WTC11 (cell line): ENCODE data around the gene MT1M. TPM values are rescaled to one million over a fixed set of nuclear protein-coding genes. Genes with fewer than 3 reads are reported as not detected.

Experiments used
- ATAC-seq: fragments of 200-7000 bp; cut with Tn5 transposase; 2 replicates; pipeline ENCODE4 v1.10.0; 2021; ENCODE audit warnings: mild to moderate bottlenecking, moderate library complexity
- CTCF ChIA-PET: fragments of 300-600 bp; sonication (Branson Sonifier 250); formaldehyde crosslinking; loops from one replicate; lab custom pipeline; 2021; ENCODE audit warnings: antibody characterized with exemption; lab: Charles Lee
- POLR2A ChIA-PET: fragments of 350-600 bp; sonication (Branson Sonifier 250); formaldehyde crosslinking; loops from one replicate; lab custom pipeline; 2021; ENCODE audit warnings: antibody characterized with exemption; lab: Charles Lee
- DNase-seq: peaks from one replicate; pipeline ENCODE4 v3.0.0; 2021; ENCODE audit warnings: low spot score
- H3K27ac Mint-ChIP-seq: 2 replicates; pipeline ENCODE4 v1.8.0; 2021; ENCODE audit warnings: mixed read lengths
- H3K27me3 Mint-ChIP-seq: 2 replicates; pipeline ENCODE4 v1.8.0; 2021; ENCODE audit warnings: low read depth, mild to moderate bottlenecking, moderate library complexity, mixed read lengths
- H3K36me3 Mint-ChIP-seq: 2 replicates; pipeline ENCODE4 v1.8.0; 2021; ENCODE audit warnings: mixed read lengths
- H3K4me1 Mint-ChIP-seq: 2 replicates; pipeline ENCODE4 v1.8.0; 2022; ENCODE audit warnings: mixed read lengths
- H3K4me3 Mint-ChIP-seq: 2 replicates; pipeline ENCODE4 v1.8.0; 2021; ENCODE audit warnings: mild to moderate bottlenecking, moderate library complexity, mixed read lengths
- H3K9me3 Mint-ChIP-seq: 2 replicates; pipeline ENCODE4 v1.8.0; 2021; ENCODE audit warnings: mixed read lengths
- AFF4 ChIP-seq: sonication (generic); formaldehyde crosslinking; IDR thresholded peaks from 2 replicates; pipeline ENCODE4 v1.8.1; 2023; ENCODE audit warnings: mild to moderate bottlenecking, missing genetic modification reagents, borderline replicate concordance
- ATF6 ChIP-seq: sonication (generic); formaldehyde crosslinking; IDR thresholded peaks from 2 replicates; pipeline ENCODE4 v1.8.1; 2023; ENCODE audit warnings: mild to moderate bottlenecking, missing genetic modification reagents
- CDX4 ChIP-seq: fragments of 250-450 bp; sonication (Bioruptor Pico); IDR thresholded peaks from 2 replicates; pipeline ENCODE4 v1.9.0; 2021; ENCODE audit warnings: moderate library complexity, mild to moderate bottlenecking, inconsistent platforms, borderline replicate concordance
- CREM ChIP-seq: sonication (generic); formaldehyde crosslinking; IDR thresholded peaks from 2 replicates; pipeline ENCODE4 v1.8.1; 2022; ENCODE audit warnings: mild to moderate bottlenecking, missing genetic modification reagents, moderate library complexity
- E2F4 ChIP-seq: sonication (generic); formaldehyde crosslinking; IDR thresholded peaks from 2 replicates; pipeline ENCODE4 v1.8.1; 2022; ENCODE audit warnings: low read depth, mild to moderate bottlenecking, moderate library complexity, missing genetic modification reagents, borderline replicate concordance
- ELF4 ChIP-seq: sonication (generic); formaldehyde crosslinking; IDR thresholded peaks from 2 replicates; pipeline ENCODE4 v1.8.1; 2022; ENCODE audit warnings: low read depth, mild to moderate bottlenecking, moderate library complexity, missing genetic modification reagents
- ESRRA ChIP-seq: sonication (generic); formaldehyde crosslinking; IDR thresholded peaks from 2 replicates; pipeline ENCODE4 v1.8.1; 2022; ENCODE audit warnings: mild to moderate bottlenecking, missing genetic modification reagents, borderline replicate concordance
- GTF2I ChIP-seq: fragments of 250-450 bp; sonication (Bioruptor Pico); conservative IDR thresholded peaks from 2 replicates; pipeline ENCODE4 v1.4.0; 2021; ENCODE audit warnings: mild to moderate bottlenecking
- HMGA2 ChIP-seq: fragments of 250-450 bp; sonication (Bioruptor Pico); IDR thresholded peaks from 2 replicates; pipeline ENCODE4 v1.4.0; 2021; ENCODE audit warnings: mild to moderate bottlenecking, moderate library complexity
- IRF2 ChIP-seq: sonication (generic); formaldehyde crosslinking; IDR thresholded peaks from 2 replicates; pipeline ENCODE4 v1.8.0; 2022; ENCODE audit warnings: low read depth, missing genetic modification reagents, borderline replicate concordance
- JAZF1 ChIP-seq: fragments of 250-450 bp; sonication (Bioruptor Pico); IDR thresholded peaks from 2 replicates; pipeline ENCODE4 v1.9.0; 2021; ENCODE audit warnings: moderate library complexity, mild to moderate bottlenecking, inconsistent platforms
- MXD4 ChIP-seq: fragments of 250-450 bp; sonication (Bioruptor Pico); IDR thresholded peaks from 2 replicates; pipeline ENCODE4 v1.8.0; 2021; ENCODE audit warnings: mild to moderate bottlenecking, moderate library complexity, borderline replicate concordance
- NR3C1 ChIP-seq: sonication (generic); formaldehyde crosslinking; conservative IDR thresholded peaks from 2 replicates; pipeline ENCODE4 v1.8.1; 2023; ENCODE audit warnings: low read depth, mild to moderate bottlenecking, missing genetic modification reagents
- RELA ChIP-seq: sonication (generic); formaldehyde crosslinking; IDR thresholded peaks from 2 replicates; pipeline ENCODE4 v1.8.1; 2022; ENCODE audit warnings: missing genetic modification reagents, mild to moderate bottlenecking, borderline replicate concordance
- SMAD3 ChIP-seq: sonication (generic); formaldehyde crosslinking; IDR thresholded peaks from 2 replicates; pipeline ENCODE4 v1.8.0; 2022; ENCODE audit warnings: missing genetic modification reagents, mild to moderate bottlenecking, borderline replicate concordance
- SMAD4 ChIP-seq: sonication (generic); formaldehyde crosslinking; IDR thresholded peaks from 2 replicates; pipeline ENCODE4 v1.8.0; 2022; ENCODE audit warnings: mild to moderate bottlenecking, missing genetic modification reagents
- TEAD1 ChIP-seq: sonication (generic); formaldehyde crosslinking; IDR thresholded peaks from 2 replicates; pipeline ENCODE4 v1.8.0; 2022; ENCODE audit warnings: mild to moderate bottlenecking, missing genetic modification reagents
- ZBTB21 ChIP-seq: sonication (generic); formaldehyde crosslinking; IDR thresholded peaks from 2 replicates; pipeline ENCODE4 v1.8.1; 2023; ENCODE audit warnings: mild to moderate bottlenecking, missing genetic modification reagents, borderline replicate concordance
- ZNF219 ChIP-seq: sonication (generic); formaldehyde crosslinking; IDR thresholded peaks from 2 replicates; pipeline ENCODE4 v1.8.0; 2023; ENCODE audit warnings: missing genetic modification reagents, mild to moderate bottlenecking, borderline replicate concordance
- ZNF532 ChIP-seq: fragments of 250-450 bp; sonication (Bioruptor Pico); IDR thresholded peaks from 2 replicates; pipeline ENCODE4 v1.9.0; 2021; ENCODE audit warnings: mild to moderate bottlenecking, borderline replicate concordance
- total RNA-seq: library from RNA; stranded (reverse); gene quantifications from 3 replicates; pipeline ENCODE4 v1.2.3, GENCODE V29; 2021

The MT1M gene
- total RNA-seq, 1 experiment from 2014 or later = 4.7 TPM

DNA sequence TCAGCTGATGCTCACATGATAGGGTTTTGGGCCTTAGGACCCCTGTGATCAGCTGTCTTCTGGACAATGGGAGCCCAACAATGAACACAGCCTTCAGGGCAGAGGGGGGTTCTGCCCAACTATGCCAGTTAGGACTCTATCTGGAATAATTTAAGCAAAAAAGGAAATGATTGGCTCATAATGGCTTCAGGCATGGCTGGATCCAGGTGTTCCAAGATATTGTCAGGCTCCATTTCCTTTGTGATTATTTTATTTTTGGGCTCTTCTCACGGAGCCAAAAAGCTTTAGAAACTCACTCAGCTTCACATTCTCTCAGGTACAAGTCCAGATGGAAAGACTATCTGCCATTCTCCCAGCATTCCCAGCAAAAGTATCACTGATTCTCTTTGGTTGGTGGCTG, 27.0 kb upstream of the MT1M start:
- no peak overlapping the region for H3K27ac Mint-ChIP-seq
- H3K4me1 Mint-ChIP-seq = peaks cover 36% of the 10 kb centered on the region
- no peaks in the 10 kb centered on the region for H3K36me3 Mint-ChIP-seq
- peaks cover 54% of the 10 kb centered on the region for H3K27me3 Mint-ChIP-seq
- ChIA-PET CTCF (no interaction called here), POLR2A (no interaction called here)
- ATAC-seq = no peak
- H3K9me3 Mint-ChIP-seq = no peaks in the 10 kb centered on the region
- no peak overlapping the region for H3K4me3 Mint-ChIP-seq
- DNase-seq = no peak
- TF ChIP-seq ESRRA (no peak), ZNF219 (CRISPR knock-in tag) (no peak), JAZF1 (CRISPR knock-in tag) (no peak), ZBTB21 (CRISPR knock-in tag) (no peak), HMGA2 (CRISPR knock-in tag) (no peak), GTF2I (CRISPR knock-in tag) (no peak), ZNF532 (no peak), ATF6 (CRISPR knock-in tag) (no peak), NR3C1 (CRISPR knock-in tag) (no peak)

DNA sequence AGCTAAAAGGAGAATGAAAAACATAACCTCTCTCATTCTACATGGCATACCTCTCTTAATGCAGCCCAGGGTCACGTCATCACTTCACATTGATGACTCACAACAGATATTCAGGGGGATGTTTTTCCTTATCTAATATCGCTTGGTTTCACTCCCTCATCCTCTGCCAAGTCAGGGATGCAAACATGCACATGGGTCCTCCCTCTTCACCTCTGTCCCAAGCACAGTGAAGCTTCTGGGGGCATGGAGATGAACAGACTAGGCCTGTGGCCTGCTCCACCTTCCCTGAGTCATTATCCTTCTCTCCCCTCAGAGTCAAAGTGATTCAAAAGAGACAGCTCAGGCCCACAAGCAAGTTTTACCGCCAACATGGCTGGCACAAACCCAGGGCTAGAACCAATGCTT, 26.4 kb upstream of the MT1M start:
- Mint-ChIP-seq H3K4me3 (no peak overlapping the region), H3K27me3 (peaks cover 58% of the 10 kb centered on the region), H3K4me1 (peaks cover 40% of the 10 kb centered on the region), H3K9me3 (no peaks in the 10 kb centered on the region), H3K36me3 (no peaks in the 10 kb centered on the region), H3K27ac (no peak overlapping the region)
- ChIA-PET CTCF (interaction anchor here (1.0 kb wide), 1 partner anchor 95 kb away, joined by 3 read pairs; no protein-coding TSS in a partner anchor), POLR2A (no interaction called here)
- no peak for ATAC-seq
- no peak for DNase-seq
- no peak for TF ChIP-seq ELF4 (CRISPR knock-in tag)
- no peak for TF ChIP-seq TEAD1 (CRISPR knock-in tag)
- TF ChIP-seq RELA (CRISPR knock-in tag) = no peak
- no peak for TF ChIP-seq SMAD4 (CRISPR knock-in tag)
- no peak for TF ChIP-seq IRF2 (CRISPR knock-in tag)
- no peak for TF ChIP-seq CREM (CRISPR knock-in tag)

DNA sequence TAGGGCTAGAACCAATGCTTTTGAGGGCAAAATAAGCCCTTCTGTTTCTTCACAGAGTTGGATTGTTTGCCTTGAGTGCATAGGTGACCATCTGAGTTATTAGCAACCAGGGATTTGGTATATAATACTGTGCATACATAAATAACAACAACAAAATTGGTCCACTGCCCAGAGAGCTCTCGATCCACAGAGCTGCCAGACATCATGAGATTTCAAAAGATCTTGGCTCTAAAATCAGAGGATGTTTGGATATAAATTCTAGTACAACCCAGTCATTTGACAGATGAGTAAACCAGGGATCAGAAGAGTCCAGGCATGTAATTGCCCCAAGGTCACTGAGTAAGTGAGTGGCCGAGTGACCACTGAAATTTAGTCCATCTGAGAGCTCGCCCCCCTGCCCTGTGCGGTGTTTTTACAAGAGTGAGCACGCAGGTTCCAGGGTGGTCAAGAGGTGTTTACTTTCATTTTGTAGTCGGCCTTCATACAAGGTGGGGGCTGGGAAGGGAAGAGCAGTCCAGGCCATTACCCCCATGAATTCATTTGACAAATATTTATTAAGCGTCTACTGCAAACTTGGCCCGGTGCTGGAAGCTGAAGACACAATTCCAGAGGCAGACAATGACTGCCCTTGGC, 25.9 kb upstream of the MT1M start:
- DNase-seq (no peak), ATAC-seq (no peak)
- H3K27ac Mint-ChIP-seq = no peak overlapping the region
- peaks cover 43% of the 10 kb centered on the region for H3K4me1 Mint-ChIP-seq
- H3K9me3 Mint-ChIP-seq = no peaks in the 10 kb centered on the region
- CTCF ChIA-PET = interaction anchor here (1.0 kb wide), 2 partner anchors 37 to 95 kb away, joined by 3 read pairs; no protein-coding TSS in a partner anchor
- H3K36me3 Mint-ChIP-seq = no peaks in the 10 kb centered on the region
- no peak overlapping the region for H3K4me3 Mint-ChIP-seq
- peaks cover 58% of the 10 kb centered on the region for H3K27me3 Mint-ChIP-seq
- POLR2A ChIA-PET = interaction anchor here (0.6 to 2.4 kb wide), 2 partner anchors 59 to 62 kb away, joined by 3 to 27 read pairs; partner anchors contain the start of genes MT1G and MT1H
- TF ChIP-seq CREM (CRISPR knock-in tag) (no peak), E2F4 (no peak), SMAD3 (no peak), AFF4 (no peak), CDX4 (CRISPR knock-in tag) (no peak), MXD4 (CRISPR knock-in tag) (no peak), ZNF219 (CRISPR knock-in tag) (no peak)
